ENCODE measurements around the gene BSPRY. TPM values are rescaled to one million over a fixed set of nuclear protein-coding genes. Genes with fewer than 3 reads are reported as not detected.

The BSPRY gene
- total RNA-seq, 1 experiment from 2014 or later: 6.4 TPM

- CTCF ChIA-PET: no interaction called here
- Mint-ChIP-seq H3K9me3 (no peaks in the 10 kb centered on the region), H3K27me3 (ENCODE audit: low read depth) (no peaks in the 10 kb centered on the region), H3K4me3 (no peak overlapping the region), H3K36me3 (peaks cover 4% of the 10 kb centered on the region), H3K27ac (no peak overlapping the region), H3K4me1 (no peaks in the 10 kb centered on the region)
- no peak for TF ChIP-seq ZBTB43 (CRISPR knock-in tag; IDR thresholded peaks at IDR 0.05)
- TF ChIP-seq FOXP4 (CRISPR knock-in tag; IDR thresholded peaks at IDR 0.05): no peak
- TF ChIP-seq, protein P1, sequence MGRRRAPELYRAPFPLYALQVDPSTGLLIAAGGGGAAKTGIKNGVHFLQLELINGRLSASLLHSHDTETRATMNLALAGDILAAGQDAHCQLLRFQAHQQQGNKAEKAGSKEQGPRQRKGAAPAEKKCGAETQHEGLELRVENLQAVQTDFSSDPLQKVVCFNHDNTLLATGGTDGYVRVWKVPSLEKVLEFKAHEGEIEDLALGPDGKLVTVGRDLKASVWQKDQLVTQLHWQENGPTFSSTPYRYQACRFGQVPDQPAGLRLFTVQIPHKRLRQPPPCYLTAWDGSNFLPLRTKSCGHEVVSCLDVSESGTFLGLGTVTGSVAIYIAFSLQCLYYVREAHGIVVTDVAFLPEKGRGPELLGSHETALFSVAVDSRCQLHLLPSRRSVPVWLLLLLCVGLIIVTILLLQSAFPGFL (CRISPR knock-in tag; IDR thresholded peaks at IDR 0.05; ENCODE audit: borderline replicate concordance): no peak
- no peak for ATAC-seq
- POLR2A ChIA-PET: no interaction called here
- DNase-seq (ENCODE audit: low spot score): no peak
These were observed 40.1 kb downstream of the BSPRY start for GRCh38 chr9:113389451-113389850.

GRCh38 chr9:113390192-113390960 lies 41.0 kb downstream of the BSPRY start:
- no peaks in the 10 kb centered on the region for H3K4me1 Mint-ChIP-seq
- H3K27ac Mint-ChIP-seq: no peak overlapping the region
- ChIA-PET CTCF (no interaction called here), POLR2A (no interaction called here)
- H3K36me3 Mint-ChIP-seq: peaks cover 4% of the 10 kb centered on the region
- no peak for TF ChIP-seq ZNF263 (CRISPR knock-in tag; IDR thresholded peaks at IDR 0.05; ENCODE audit: low read depth)
- TF ChIP-seq ZNF423 (CRISPR knock-in tag; IDR thresholded peaks at IDR 0.05): no peak
- no peak for TF ChIP-seq SP1 (CRISPR knock-in tag; conservative IDR thresholded peaks at IDR 0.05)
- no peak for TF ChIP-seq ZBTB21 (CRISPR knock-in tag; IDR thresholded peaks at IDR 0.05; ENCODE audit: borderline replicate concordance)
- TF ChIP-seq USF2 (CRISPR knock-in tag; IDR thresholded peaks at IDR 0.05): no peak
- no peak for TF ChIP-seq RORB (CRISPR knock-in tag; IDR thresholded peaks at IDR 0.05)
- TF ChIP-seq TP53 (CRISPR knock-in tag; IDR thresholded peaks at IDR 0.05): no peak
- TF ChIP-seq, protein P2, sequence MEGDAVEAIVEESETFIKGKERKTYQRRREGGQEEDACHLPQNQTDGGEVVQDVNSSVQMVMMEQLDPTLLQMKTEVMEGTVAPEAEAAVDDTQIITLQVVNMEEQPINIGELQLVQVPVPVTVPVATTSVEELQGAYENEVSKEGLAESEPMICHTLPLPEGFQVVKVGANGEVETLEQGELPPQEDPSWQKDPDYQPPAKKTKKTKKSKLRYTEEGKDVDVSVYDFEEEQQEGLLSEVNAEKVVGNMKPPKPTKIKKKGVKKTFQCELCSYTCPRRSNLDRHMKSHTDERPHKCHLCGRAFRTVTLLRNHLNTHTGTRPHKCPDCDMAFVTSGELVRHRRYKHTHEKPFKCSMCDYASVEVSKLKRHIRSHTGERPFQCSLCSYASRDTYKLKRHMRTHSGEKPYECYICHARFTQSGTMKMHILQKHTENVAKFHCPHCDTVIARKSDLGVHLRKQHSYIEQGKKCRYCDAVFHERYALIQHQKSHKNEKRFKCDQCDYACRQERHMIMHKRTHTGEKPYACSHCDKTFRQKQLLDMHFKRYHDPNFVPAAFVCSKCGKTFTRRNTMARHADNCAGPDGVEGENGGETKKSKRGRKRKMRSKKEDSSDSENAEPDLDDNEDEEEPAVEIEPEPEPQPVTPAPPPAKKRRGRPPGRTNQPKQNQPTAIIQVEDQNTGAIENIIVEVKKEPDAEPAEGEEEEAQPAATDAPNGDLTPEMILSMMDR (IDR thresholded peaks at IDR 0.05): no peak
- no peak for TF ChIP-seq ATF6 (CRISPR knock-in tag; IDR thresholded peaks at IDR 0.05)
- no peak for TF ChIP-seq ZNF232 (CRISPR knock-in tag; IDR thresholded peaks at IDR 0.05)
- TF ChIP-seq ZNF138 (CRISPR knock-in tag; conservative IDR thresholded peaks at IDR 0.05): no peak
- TF ChIP-seq CREB1 (CRISPR knock-in tag; IDR thresholded peaks at IDR 0.05): no peak
- no peak for TF ChIP-seq ZNF219 (CRISPR knock-in tag; IDR thresholded peaks at IDR 0.05; ENCODE audit: borderline replicate concordance)
- no peak for TF ChIP-seq SMAD3 (CRISPR knock-in tag; IDR thresholded peaks at IDR 0.05; ENCODE audit: borderline replicate concordance)
- TF ChIP-seq, protein P1 (CRISPR knock-in tag; IDR thresholded peaks at IDR 0.05; ENCODE audit: borderline replicate concordance): no peak
- TF ChIP-seq ZNF416 (CRISPR knock-in tag; IDR thresholded peaks at IDR 0.05): no peak
- TF ChIP-seq HMGA2 (CRISPR knock-in tag; IDR thresholded peaks at IDR 0.05): no peak
- TF ChIP-seq ETV6 (CRISPR knock-in tag; IDR thresholded peaks at IDR 0.05): no peak
- TF ChIP-seq FOXK1 (CRISPR knock-in tag; IDR thresholded peaks at IDR 0.05): no peak
- TF ChIP-seq TEAD4 (CRISPR knock-in tag; IDR thresholded peaks at IDR 0.05): no peak
- no peaks in the 10 kb centered on the region for H3K9me3 Mint-ChIP-seq
- DNase-seq (ENCODE audit: low spot score) (no peak), ATAC-seq (no peak)
- H3K4me3 Mint-ChIP-seq: no peak overlapping the region
- no peaks in the 10 kb centered on the region for H3K27me3 Mint-ChIP-seq (ENCODE audit: low read depth)

Data from WTC11 (cell line).